Fibroblast of villous mesenchyme (primary cell): ENCODE data around the gene ARF6. TPM values are rescaled to one million over a fixed set of nuclear protein-coding genes. Genes with fewer than 3 reads are reported as not detected.

ENCODE experiments used
- DNase-seq: peaks from one replicate; pipeline ENCODE4 v3.0.0-alpha.2; 2010; ENCODE audit warnings: low read depth
- H3K4me3 ChIP-seq: 2 replicates; pipeline ENCODE4 v1.5.1; 2011; ENCODE audit warnings: low read depth, mild to moderate bottlenecking, low read length
- CTCF ChIP-seq: IDR thresholded peaks from 2 replicates; pipeline ENCODE4 v1.5.1; 2012; ENCODE audit warnings: low read depth, mild to moderate bottlenecking, low read length; ENCODE audit not compliant: insufficient read depth
- total RNA-seq: library from RNA; depleted of rRNA; stranded (reverse); fragments of >200 nt; gene quantifications from 2 replicates; pipeline ENCODE4 v1.2.3, GENCODE V29; 2012

Gene ARF6
- total RNA-seq = 60.2 and 111 TPM in 2 replicates

DNA sequence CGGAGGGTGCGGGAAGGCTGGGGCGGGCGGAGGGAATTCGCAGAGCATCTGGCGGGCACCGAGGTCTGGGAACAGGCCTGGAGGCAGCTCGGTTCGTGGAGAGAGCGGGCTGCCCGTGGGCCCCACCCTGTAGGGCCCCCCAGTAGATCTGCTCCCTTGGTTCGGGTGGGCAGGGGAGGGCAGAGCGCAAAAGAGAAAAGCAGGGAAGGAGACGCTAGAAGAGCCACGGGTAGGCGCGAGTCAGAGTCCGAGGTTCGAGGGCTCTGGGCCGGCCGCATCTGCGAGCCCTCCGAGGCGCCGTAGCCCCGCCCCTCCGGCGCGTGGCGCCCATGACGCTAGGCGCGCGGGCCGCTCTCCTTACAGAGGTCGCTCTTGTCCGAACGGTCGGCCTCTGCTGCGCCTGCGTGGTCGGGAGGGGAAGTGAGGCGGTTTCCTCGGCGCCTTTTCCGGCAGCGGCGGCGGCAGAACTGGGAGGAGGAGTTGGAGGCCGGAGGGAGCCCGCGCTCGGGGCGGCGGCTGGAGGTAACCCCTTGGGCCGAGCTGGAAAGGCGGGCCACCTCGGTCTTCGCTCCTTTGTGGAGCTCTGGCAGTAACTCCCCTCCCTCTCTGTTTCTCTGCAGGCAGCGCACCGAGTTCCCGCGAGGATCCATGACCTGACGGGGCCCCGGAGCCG lies at the start of gene ARF6:
ARF6 (plus strand) TSS at position 447 of the 673 bp plus-strand sequence. CDS start 655 bp downstream, outside the sequence.
- TF ChIP-seq CTCF = no peak
- peak; percentile 98 for DNase-seq
- peak within 1 kb of the TSS; percentile 87 for H3K4me3 ChIP-seq

- H3K4me3 ChIP-seq = no peak overlapping the region
- no peak for TF ChIP-seq CTCF
- DNase-seq = peak; percentile 17
Measured at GRCh38 chr14:49849213-49849847, 43.6 kb upstream of the ARF6 start.

DNA sequence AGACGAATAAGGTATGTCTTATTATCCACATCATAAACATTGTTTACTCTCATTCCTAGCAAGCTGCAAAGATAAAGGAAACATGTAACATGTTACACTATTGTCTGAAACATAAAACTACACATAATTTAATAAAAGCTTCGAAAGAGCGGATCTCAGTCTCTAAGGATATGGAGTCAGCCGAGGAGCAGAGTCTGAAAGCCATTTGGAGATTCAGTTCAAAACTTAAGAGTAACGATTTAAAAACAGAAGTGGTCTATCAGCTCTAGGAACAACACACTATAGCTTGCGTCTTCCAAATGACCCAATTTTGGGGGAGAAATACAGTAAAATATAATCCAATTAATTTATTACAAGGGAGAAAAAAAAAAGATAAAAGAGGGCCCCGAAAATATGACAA lies 41.1 kb upstream of the ARF6 start:
- no peak for TF ChIP-seq CTCF
- H3K4me3 ChIP-seq = peak overlapping the region; percentile 96
- peak; percentile 11 for DNase-seq

- DNase-seq = peak; percentile 88
- peak within 1 kb of the TSS; percentile 96 for H3K4me3 ChIP-seq
- peak; percentile 69 for TF ChIP-seq CTCF
Measured at GRCh38 chr14:49852301-49853157, 40.4 kb upstream of the ARF6 start, which contains the start of gene NEMF. TSS of gene NEMF (minus strand) at chr14:49852788. CDS start at chr14:49852753, 35 bp downstream.

DNA sequence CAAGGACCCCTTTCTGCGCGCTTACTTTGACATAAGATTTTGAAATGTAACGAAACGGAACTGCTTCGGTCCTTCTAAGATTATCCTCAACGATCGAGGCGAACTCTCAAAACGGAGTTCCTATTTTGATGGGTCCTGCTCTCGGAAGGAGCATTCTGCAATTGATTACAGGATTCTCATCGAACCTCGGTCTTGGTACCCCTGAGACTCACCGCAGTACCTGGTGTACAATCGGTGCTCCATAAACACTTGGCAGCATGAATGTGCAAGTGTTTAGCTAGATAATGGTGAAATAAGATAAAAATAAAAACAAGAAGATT lies 39.8 kb upstream of the ARF6 start:
- no peak for TF ChIP-seq CTCF
- peak overlapping the region; percentile 96 for H3K4me3 ChIP-seq
- no peak for DNase-seq

- peak overlapping the region; percentile 96 for H3K4me3 ChIP-seq
- DNase-seq = peak; percentile 87
- TF ChIP-seq CTCF = peak; percentile 78
Measured at GRCh38 chr14:49853572-49854375, 39.1 kb upstream of the ARF6 start.
